ENCODE results near the gene EHD4.

Gene EHD4

DNA sequence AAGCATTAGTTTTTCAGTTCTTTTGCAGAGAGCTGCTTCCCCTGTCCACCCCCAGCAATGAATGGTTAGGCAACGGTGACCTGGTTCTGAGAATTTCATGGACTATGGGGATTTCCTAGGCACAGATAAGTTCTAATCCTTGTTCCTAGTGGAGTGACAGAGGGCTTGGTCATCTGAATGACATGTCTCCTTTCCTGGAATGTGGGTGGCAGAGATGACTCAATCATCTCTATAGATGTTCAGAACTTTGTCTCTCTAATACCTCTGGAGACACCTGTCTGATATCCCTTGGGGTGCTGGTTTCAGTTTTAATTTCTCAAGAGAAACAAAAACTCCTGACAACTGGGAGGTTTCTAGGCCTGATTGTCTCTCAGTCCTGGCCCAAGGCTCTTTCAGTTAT, 38.1 kb upstream of the EHD4 start:
- no peak overlapping the region for H3K27ac ChIP-seq (ENCODE audit: low read depth, low read length, poor library complexity, severe bottlenecking)
- H3K9ac ChIP-seq (ENCODE audit: low read length), result no peak overlapping the region
- H4K20me1 ChIP-seq (ENCODE audit: insufficient read depth, low read length), result no peaks in the 10 kb centered on the region
- no peaks in the 10 kb centered on the region for H3K79me2 ChIP-seq (ENCODE audit: insufficient read depth, low read length)
- no peak overlapping the region for H3K4me3 ChIP-seq (ENCODE audit: low read depth, low read length, poor library complexity, severe bottlenecking)
- no peak overlapping the region for H2AFZ ChIP-seq (ENCODE audit: low read length)
- no peaks in the 10 kb centered on the region for H3K36me3 ChIP-seq (ENCODE audit: insufficient read depth, low read length)
- H3K4me1 ChIP-seq (ENCODE audit: insufficient read depth, low read length, severe bottlenecking), result no peaks in the 10 kb centered on the region
- H3K9me2 ChIP-seq (ENCODE audit: low read depth, low read length), result no peaks in the 10 kb centered on the region
- no peak overlapping the region for H3K4me2 ChIP-seq (ENCODE audit: low read length)
- TF ChIP-seq CTCF (IDR thresholded peaks at IDR 0.05; ENCODE audit: low read length) (no peak), EZH2 (IDR thresholded peaks at IDR 0.05; ENCODE audit: borderline replicate concordance, low read length) (no peak)
- H3F3A ChIP-seq (ENCODE audit: insufficient read depth, low read length), result no peaks in the 10 kb centered on the region
- H3K9me3 ChIP-seq (ENCODE audit: low read length), result no peaks in the 10 kb centered on the region
- no peaks in the 10 kb centered on the region for H3K27me3 ChIP-seq (ENCODE audit: insufficient read depth, low read length)

DNA sequence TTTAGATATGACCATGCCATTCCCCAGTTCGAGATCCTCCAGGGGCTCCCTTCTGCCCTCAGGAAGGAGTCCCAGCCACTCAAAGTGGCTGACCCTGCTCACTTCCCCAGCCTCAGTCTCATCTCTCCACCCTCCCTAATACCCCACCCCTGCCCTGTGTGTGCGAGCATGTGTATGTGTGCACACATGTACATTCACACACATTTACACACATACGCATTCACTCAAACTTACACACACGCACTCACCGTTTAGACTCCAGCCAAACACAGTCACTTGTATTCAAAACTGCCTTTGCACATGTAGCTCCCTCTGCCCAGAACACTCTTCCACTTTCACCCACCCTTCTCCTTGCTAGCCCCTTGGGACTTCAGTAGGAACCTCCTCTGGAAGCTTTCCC, 37.1 kb upstream of the EHD4 start:
- Histone ChIP-seq H4K20me1 (ENCODE audit: insufficient read depth, low read length) (no peaks in the 10 kb centered on the region), H3K9me2 (ENCODE audit: low read depth, low read length) (no peaks in the 10 kb centered on the region), H3K79me2 (ENCODE audit: insufficient read depth, low read length) (no peaks in the 10 kb centered on the region), H3K27ac (ENCODE audit: low read depth, low read length, poor library complexity, severe bottlenecking) (no peak overlapping the region), H3K27me3 (ENCODE audit: insufficient read depth, low read length) (no peaks in the 10 kb centered on the region), H3K4me1 (ENCODE audit: insufficient read depth, low read length, severe bottlenecking) (no peaks in the 10 kb centered on the region), H3F3A (ENCODE audit: insufficient read depth, low read length) (no peaks in the 10 kb centered on the region), H3K4me3 (ENCODE audit: low read depth, low read length, poor library complexity, severe bottlenecking) (no peak overlapping the region), H3K4me2 (ENCODE audit: low read length) (no peak overlapping the region), H3K9ac (ENCODE audit: low read length) (no peak overlapping the region), H3K36me3 (ENCODE audit: insufficient read depth, low read length) (no peaks in the 10 kb centered on the region), H3K9me3 (ENCODE audit: low read length) (no peaks in the 10 kb centered on the region), H2AFZ (ENCODE audit: low read length) (no peak overlapping the region)
- TF ChIP-seq EZH2 (IDR thresholded peaks at IDR 0.05; ENCODE audit: borderline replicate concordance, low read length) (no peak), CTCF (IDR thresholded peaks at IDR 0.05; ENCODE audit: low read length) (no peak)

- no peaks in the 10 kb centered on the region for H3K27me3 ChIP-seq (ENCODE audit: insufficient read depth, low read length)
- H3K4me3 ChIP-seq (ENCODE audit: low read depth, low read length, poor library complexity, severe bottlenecking), result no peak overlapping the region
- no peak overlapping the region for H3K4me2 ChIP-seq (ENCODE audit: low read length)
- H3K9ac ChIP-seq (ENCODE audit: low read length), result no peak overlapping the region
- no peak for TF ChIP-seq EZH2 (IDR thresholded peaks at IDR 0.05; ENCODE audit: borderline replicate concordance, low read length)
- TF ChIP-seq CTCF (IDR thresholded peaks at IDR 0.05; ENCODE audit: low read length), result no peak
- no peaks in the 10 kb centered on the region for H3K79me2 ChIP-seq (ENCODE audit: insufficient read depth, low read length)
- H3K9me2 ChIP-seq (ENCODE audit: low read depth, low read length), result no peaks in the 10 kb centered on the region
- H3K4me1 ChIP-seq (ENCODE audit: insufficient read depth, low read length, severe bottlenecking), result no peaks in the 10 kb centered on the region
- no peaks in the 10 kb centered on the region for H3K9me3 ChIP-seq (ENCODE audit: low read length)
- H4K20me1 ChIP-seq (ENCODE audit: insufficient read depth, low read length), result no peaks in the 10 kb centered on the region
- H3K36me3 ChIP-seq (ENCODE audit: insufficient read depth, low read length), result no peaks in the 10 kb centered on the region
- no peaks in the 10 kb centered on the region for H3F3A ChIP-seq (ENCODE audit: insufficient read depth, low read length)
- H2AFZ ChIP-seq (ENCODE audit: low read length), result no peak overlapping the region
- no peak overlapping the region for H3K27ac ChIP-seq (ENCODE audit: low read depth, low read length, poor library complexity, severe bottlenecking)
Measured at GRCh38 chr15:42009022-42009421, 36.7 kb upstream of the EHD4 start.
